COR-L47 (cell line): Measurements from ENCODE around the gene ANKRD13A.
"Not testable (repeated sequence)": the region's sequence is repeated elsewhere in the genome, so short reads cannot be mapped to it uniquely, and the experiment has no call there.

Experiments used
- DNase-seq: peaks from one replicate; lab custom pipeline; 2025; lab: John Stamatoyannopoulos, UW

Gene ANKRD13A

DNA sequence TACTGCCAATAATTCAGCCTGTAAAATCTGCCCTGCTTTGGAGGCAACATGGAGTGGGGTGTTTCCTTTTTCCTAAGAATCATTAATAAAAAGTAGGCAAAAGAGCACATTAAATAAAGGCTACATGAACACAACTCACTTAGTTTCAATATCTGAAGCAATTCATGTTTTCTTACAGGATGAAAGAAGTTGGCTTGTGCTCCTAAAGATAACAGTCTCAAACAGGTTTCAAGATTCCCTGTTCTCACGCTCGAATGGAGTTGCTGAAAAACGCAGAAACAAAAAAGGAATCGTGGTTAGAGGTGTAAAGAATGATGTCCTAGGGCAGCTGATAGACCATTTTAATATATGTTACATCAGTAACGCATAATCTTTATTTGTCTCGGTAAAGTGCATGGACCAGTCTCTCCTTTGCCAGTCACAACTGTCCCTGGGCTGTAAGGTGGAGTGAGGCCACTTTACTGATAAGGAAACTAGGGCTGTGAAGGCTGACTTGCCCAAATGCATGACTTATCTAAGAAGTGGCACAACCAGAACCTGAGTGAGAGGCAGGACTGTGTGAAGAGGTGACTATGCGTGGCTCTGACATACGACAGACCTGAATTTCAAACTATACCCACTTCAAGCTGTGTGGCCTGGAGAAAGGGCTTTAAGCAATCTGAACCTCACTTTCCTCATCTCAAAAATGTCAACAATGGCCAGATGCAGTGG is 15.6 kb upstream of the ANKRD13A start:
- DNase-seq: no peak

DNA sequence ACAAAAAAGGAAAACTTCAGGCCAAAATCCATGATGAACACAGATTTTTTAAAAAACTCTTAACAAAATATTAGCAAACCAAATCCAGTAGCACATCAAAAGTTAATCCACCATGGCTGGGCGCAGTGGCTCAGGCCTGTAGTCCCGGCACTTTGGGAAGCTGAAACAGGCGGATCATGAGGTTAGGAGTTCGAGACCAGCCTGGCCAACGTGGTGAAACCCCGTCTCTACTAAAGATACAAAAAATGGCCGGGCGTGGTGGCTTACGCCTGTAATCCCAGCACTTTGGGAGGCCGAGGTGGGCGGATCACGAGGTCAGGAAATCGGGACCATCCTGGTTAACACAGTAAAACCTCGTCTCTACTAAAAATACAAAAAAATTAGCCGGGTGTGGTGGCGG is 13.0 kb upstream of the ANKRD13A start:
- DNase-seq: not testable (repeated sequence)

DNA sequence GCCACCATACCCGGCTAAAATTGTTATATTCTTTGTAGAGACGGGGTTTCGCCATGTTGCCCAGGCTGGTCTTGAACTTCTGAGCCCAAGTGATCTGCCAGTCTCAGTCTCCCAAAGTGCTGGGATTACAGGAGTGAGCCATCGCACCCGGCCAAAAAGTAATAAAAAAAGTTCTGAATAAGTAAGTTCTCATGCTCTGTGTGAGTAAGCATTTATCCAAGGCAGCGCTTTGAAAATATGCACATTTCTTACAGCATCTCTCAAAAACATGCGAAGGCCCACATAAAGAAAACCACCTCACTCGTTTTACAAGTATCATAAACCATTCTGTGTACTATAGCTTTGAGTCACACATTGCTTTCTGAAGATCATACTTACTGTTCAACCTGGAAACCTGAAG is 11.6 kb upstream of the ANKRD13A start:
- DNase-seq: no peak

DNA sequence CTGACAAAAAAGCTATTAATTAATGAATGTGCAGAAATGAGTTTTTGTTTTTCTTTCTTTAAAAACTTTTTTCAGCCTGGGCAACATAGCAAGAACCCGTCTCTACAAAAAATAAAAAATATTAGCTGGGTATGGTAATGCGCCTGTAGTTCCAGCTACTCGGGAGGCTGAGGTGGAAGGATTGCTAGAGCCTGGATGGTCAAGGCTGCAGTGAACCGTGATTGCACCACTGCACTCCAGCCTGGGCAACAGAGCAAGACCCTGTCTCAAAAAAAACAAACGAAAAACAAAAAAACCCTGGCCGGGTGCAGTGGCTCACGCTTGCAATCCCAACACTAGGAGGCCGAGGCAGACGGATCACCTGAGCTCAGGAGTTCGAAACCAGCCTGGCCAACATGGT is 11.0 kb upstream of the ANKRD13A start:
- no peak for DNase-seq

DNA sequence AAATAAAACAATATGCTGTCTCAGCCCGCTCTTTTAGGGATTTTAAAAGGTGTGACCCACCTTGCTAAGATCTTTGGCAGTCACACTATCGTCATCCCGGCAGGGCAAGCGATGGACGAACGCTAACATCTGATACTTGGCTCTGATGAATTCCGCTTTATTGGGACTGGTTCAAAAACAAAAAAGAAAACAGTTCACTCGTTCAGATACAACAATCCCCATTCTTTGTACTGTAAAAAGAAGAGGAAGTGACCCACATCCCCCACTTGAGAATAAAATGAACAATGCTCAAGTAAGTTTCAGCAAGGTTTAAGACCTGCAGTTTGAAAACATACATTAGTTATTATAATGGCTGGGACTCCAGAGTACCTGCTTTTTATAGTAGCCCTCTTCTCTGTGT is 10.3 kb upstream of the ANKRD13A start:
- no peak for DNase-seq

DNA sequence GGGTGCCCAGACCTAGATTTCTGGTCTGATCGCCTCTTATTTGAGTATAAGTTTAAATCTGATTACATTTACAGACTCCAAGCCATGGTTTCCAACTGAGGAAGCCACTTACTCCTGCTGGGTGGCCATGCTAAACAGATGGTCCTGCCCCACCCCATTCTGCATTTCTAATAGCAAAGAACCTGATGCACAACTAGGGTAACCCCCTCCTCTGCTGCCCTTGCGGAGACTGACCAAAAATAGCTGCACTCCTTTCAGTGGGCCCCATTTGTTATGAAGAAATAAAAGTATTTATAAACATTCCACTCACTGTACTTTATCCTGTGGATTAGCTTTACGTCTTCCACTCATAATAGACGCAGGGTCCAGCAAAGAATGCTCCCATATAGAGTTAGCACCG is 9.8 kb upstream of the ANKRD13A start:
- no peak for DNase-seq

DNA sequence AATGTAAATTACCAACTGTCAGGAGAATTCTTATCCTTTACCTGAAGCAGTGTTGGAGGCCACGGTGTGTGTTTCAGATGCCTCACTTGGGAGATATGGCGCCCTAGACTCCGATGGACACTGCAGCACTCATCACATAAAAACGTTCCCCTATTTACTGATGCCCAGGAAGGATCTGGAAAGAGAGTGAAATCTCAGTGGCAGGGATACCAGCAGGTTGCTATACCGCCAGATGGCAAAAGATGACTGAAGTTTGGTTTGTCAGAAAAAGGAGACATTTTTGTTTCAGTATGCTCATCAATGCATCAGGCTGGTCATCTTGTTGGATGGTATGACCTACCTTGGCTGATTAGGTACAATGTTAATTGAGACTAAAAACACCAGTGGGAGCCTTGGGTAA is 7.6 kb upstream of the ANKRD13A start:
- DNase-seq: no peak

DNA sequence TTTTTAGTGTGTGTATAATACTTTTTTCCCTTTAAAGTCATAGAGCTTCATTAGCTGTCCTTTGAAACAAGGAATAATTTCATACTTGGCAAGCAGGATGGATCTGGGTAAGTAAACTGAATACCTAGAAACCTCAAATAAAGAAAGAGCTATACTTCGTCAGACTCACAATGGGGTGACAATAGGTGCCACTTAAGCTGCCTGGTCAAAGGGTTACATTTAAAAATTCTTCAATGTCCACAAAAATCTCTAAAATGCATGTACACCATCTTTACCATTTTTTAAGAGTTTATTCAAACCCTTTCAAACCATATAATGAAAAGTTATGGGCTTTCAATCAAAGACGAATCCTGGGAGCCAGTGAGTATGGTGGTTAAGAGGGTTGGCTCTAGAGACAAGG is 6.1 kb upstream of the ANKRD13A start:
- DNase-seq: no peak

DNA sequence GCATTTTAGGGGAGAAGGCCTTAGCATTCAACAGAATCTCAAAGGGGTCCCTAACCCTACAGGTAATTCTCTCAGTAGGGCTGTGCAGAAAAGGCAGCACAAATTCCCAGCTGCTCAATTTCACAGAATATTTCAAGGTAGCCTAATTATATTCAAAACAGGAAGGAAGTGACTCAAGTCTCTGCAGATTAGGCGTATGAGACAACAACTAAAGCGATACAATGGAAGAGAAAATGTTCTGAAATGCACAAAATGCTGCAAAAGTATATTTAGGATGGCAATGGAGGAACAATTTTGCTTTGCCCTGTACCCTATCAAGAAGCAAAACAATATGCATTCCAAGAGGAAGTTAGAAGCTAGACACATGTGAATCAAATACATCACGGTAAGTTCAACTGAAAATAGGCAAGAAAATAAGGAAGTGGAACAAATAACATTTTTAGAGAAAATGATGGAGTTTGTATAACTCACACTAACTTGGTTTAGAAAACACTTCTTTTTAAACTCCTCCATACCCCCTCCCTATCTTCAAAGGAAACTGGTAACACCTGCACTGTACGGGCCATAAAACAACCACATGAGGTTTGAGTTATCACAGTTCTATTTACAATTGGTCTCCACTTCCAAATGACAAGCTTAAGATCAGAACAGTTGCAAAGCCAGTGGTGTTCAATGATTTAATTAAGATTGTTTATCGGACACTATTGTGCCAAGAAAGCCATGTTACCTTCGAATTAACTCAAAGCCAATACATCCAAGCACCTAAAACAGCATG is 4.6 kb upstream of the ANKRD13A start:
- DNase-seq: no peak

DNA sequence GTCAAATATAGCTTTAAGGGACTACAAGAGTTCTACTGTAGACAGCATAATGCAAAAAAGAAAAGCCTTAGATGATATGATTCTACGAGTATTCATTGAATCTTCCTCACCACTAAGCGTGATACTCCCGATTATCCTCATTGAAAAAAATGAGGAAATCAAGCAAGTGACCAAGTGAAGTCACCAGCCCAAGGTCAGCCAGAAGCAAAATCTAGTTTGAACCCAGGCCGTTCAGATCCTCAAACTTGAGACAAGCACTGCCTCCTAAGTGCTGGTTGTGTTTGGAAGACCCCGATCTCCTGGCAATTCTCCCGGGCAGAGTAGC is 3.9 kb upstream of the ANKRD13A start:
- no peak for DNase-seq

DNA sequence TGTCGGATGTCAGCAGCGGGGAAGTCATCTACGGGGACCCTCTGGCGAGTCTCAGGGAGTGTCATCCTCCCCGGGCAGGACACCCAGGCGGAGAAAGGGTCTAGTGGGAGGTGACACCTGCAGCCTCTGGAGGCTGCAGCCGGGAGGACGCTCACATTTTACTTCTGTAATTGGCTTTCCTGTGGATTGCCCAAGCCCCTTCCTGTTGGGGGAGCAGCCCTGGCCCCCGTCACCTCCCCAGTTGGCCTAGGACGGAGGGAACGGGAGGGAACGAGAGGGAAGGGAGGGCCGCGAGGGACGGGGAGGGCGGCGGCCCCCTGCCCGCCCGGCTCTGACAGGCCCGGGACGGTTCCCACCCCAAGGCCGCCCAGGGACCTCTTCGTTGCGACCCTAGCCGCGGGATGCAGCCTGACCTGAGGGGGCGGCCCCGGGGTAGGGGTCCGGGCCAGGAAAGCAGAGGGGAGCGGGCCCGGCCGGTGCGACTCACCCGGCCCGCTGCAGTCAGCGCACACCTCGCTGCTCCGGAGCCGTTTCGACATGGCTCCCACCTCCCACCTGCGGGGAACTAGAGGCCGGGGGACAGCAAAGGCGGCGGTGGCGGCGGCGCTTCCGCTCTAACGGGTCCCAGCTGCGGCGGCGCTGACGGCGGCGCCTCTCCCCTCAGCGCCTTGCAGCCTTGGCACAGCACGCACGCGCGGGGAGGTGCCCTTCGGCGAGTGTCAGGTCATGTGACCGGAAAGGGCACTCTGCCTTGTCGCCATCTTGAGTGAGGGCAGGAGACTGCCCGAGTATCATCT is 3.3 kb upstream of the ANKRD13A start, which contains the start of gene GIT2:
Gene GIT2 (minus strand): TSS at position 683 of the 797 bp plus-strand sequence. CDS start 144 bp downstream, at position 539.
- DNase-seq: peak; percentile 95

DNA sequence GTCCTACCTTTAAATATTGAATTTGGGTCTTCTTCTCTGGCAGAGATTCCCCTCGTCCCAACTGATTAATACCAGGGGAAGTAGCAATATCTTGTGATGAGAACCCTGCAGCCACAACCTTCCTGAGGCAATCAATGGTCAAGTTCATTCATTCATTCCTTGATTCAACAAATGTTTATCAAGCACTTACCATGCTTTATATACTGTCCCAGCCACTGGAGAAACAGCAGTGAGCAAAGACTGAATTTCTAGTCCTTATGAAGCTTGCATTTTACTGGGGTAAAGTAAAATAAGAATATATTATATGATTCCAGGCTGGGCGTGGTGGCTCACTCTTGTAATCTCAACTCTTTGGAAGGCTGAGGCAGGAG is 2.8 kb upstream of the ANKRD13A start:
- no peak for DNase-seq

DNA sequence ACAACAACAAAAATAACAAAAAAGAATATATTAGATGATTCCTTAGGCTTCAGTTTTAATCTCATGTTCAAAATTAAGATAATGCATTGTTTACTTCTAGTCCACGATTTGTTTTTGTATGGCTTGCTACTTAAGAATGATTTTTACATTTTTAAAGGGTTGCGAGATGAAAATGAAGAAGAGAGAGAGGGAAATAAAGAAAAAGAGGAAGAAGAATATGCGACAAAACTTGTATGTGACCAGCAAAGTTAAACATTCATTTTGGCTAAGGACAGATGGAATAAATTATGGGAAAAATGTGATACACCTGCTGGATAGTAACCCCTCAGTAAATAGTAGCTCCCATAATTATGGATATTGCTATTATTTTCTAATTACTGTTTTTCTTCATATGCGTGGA is 1.8 kb upstream of the ANKRD13A start:
- DNase-seq: no peak

DNA sequence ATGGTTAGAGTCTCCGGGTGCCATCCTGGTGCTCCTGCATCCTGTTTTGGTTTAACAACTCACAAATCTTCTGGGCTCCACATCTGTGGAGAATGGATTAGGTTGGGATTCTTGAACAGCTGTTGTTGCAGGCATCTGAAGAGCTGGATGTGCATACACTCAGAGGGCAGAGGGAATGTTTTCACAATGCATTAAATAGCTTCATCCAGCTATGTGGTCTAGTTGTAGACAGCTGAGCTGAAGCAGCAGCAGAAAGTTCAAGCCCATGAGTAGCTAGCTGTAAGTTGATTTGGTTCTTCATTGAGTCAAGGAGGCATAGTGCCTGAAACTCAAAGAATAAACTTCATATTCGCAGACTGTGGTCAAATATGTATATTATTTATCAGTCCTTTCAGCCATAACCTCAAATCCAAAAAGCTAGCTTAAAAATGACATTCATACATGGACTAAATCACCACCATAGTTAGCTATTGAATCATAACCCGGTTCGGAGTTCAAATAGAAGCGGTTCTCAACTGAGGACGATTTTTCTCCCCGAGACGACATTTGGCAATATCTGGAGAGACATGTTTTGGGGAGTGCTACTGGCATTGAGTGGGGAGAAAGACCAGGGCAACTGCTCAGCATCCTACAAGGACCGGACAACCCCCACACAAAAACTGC is 858 bp upstream of the ANKRD13A start:
- no peak for DNase-seq

DNA sequence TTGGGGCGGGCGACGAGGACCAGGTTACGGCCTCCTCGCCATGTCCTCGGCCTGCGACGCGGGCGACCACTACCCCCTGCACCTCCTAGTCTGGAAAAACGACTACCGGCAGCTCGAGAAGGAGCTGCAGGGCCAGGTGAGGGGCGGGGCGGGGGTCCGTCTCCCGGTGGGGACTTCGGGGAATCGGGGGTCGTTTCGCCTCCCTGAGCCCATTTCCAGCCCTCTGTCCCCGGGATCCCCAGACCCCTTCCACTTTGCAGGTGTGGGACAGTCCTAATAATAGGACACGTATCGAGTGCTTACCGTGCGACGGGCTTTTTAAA is 380 bp downstream of the ANKRD13A start:
- no peak for DNase-seq

DNA sequence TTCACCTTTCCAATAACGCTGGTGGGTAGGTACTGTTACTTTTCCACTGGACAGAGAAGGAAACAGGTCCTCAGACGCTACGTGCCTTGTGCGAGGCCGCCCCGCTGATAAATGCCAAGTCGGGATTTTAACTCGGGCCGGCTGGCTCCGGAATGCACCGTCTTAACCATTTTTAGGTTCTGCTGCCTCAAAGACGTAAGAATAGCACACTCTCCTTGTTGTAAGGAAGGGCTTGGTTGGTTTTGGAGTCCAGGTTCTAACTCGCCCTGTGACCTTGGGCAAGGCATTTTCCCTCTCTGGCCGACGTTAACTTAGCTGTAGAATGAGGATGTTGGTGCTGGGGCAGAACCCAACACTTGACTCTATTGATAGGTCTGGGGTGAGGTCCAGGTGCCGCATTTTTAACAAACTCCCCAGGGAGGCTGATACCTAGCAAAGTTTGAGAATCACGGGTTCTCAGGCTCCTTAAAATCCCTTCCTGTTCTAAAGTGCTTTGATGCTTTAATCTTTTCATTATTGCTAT is 814 bp downstream of the ANKRD13A start:
- DNase-seq: no peak

DNA sequence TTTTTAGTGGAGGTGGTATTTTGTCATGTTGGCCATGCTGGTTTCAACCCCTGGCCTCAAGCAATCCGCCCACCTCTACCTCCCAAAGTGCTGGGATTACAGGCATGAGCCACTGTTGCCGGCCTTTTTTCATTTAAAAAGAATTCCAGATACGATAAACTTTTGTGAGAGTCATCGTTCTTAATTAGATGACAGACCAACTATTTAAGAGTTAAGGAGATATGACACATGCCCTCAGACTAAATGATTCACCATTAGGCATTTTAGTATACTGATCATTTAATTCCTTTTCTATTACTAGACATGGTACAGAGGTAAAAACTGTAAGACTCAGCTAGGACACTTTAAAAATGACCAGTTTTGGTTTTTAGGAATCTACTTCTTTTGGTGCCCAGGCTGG is 2.4 kb downstream of the ANKRD13A start:
- no peak for DNase-seq

DNA sequence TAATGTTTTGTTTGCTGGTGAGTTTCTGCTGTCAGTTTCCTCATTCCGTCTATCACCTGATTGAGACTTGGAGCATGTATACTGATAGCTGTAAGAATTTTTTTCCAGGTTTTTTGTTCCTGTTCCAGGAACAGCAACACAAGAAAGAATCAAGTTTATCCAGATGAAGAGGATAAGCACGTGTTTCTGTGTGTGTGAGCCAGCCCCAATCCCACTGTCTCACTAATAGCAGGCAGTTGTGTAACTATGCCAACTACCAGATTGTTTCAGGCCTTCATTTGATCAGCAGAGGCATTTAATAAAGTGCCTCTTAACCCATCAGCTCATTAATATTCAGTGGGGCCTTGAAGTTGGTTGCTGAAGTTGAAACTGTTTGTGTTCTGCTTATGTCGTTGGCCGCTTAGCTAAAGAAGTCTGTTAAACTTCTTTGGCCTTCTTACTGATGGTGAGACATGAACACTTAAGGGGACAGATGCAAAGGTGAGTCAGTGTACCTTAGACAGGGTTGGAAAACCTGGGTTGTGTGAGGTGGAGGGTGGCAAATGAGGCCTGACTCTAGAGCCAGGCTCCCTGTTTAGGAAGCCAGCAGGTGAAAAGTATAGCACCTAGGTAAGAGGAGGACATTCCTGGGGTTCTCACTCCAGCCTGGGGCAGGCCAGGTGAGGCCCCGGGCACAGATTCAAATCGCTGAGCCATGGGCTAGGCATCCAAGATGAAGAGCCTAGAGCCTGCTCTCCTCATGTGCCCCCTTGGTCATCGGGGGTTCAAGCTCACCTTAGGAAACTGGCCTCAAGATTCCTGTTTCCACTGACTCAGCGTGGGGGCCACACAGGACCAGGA is 3.7 kb downstream of the ANKRD13A start:
- DNase-seq: no peak

DNA sequence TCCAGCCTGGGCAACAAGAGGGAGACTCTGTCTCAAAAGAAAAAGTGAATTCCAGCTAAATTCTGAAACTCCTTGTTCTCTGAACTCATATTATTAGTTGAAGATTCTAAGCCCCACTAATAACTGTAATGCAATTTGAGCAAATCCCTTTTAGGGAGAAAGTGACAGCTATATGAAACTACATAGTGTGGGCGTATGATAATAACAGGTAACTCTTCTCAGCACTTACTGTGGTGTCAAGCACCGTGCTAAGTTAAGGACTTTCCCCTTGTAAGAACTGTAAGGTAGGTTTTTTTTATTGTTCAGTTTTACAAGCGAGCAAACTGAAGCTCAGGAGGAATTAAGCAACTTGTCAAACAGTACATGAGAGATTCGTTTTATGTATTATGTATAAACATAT is 5.4 kb downstream of the ANKRD13A start:
- DNase-seq: no peak

DNA sequence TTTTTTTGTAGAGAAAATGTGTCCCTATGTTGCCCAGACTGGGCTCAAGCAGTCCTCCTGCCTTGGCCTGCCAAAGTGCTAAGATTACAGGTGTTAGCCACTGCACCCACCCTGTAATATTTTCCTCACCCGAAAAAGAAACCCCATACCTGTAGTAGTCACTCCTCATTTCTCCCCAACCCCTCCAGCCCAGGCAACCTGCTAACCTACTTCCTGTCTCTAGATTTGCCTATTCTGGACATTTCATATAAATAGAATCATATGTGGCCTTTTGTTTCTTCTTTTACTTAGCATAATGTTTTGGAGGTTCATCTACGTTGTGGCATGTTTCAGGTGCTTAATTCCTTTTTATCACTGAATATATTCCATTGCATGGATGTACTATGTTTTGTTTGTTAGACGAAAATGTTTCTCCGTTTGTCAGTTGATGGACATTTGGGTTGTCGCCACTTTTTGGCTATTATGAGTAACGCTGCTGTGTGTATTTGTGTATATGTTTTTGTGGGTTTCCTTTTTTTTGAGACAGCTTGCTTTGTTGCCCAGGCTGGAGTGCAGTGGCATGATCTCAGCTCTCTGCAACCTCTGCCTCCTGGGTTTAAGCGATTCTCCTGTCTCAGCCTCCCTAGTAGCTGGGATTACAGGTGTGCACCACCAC is 6.2 kb downstream of the ANKRD13A start:
- DNase-seq: no peak

DNA sequence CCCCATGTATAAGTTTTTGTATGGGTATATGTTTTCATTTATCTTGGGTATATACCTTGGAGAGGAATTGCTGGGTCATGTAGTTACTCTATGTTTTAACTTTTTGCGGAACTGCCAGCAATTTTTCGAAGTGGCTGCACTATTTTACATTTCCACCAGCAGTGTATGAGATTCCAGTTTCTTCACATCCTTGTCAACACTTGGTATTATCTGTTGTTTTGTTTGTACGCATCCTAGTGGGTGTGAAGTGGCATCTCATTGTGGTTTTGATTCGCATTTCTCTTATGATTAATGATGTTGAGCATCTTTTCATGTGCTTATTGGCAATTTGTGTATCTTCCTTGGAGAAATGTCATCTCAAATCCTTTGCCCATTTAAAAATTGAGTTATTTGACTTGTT is 6.9 kb downstream of the ANKRD13A start:
- DNase-seq: no peak
